Hematopoietic multipotent progenitor cell treated with erythropoietin and hydrocortisone succinate and interleukin-3 and kit ligand, for 15 days (in vitro differentiated cells): ENCODE measurements around the gene GPR143.

Experiments
- DNase-seq: peaks from one replicate; pipeline ENCODE4 v3.0.0-alpha.2; 2015; ENCODE audit warnings: low spot score

Gene GPR143

GRCh38 chrX:9708086-9708485 is 57.6 kb downstream of the GPR143 start:
- no peak for DNase-seq

DNA sequence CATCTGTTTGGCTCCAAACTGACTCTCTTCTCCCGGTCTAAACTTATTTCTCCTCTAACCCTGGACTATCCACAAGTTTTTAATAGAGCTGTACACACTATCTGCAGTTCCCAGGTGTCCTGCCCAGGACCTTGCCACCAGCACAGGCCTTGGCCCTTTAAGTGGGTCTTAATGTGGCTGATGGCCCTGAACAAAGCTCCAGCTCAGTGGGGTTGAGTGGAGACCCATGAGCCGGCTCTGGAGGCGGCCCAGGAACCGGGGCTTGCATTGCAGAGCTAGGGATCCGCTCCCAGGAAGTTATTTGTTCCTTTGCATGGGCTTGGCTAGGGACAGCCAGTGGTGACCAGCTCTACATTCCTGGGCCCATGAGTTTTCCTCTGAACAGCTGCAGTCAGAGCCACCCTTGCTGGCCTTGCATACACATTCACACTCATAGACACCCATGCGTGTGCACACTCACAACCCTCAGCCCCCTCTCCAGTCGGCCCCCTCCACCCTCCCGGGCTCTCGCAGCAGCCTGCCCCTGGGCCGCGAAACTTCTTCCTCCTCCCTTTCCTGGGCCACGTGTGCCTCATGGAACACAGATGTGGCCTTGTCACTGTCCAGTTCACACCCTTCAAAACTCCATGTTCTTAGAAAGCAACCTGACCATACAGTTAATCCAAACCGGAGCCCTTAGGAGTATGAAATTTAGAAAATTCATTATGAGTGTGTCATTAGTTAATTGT is 58.2 kb downstream of the GPR143 start:
- no peak for DNase-seq

GRCh38 chrX:9706421-9706820 is 59.2 kb downstream of the GPR143 start:
- DNase-seq: no peak

- no peak for DNase-seq
These were observed 60.7 kb downstream of the GPR143 start for GRCh38 chrX:9704876-9705465.

GRCh38 chrX:9703406-9703805 is 62.2 kb downstream of the GPR143 start:
- DNase-seq: no peak

- no peak for DNase-seq
These were observed 63.9 kb downstream of the GPR143 start for GRCh38 chrX:9701790-9702189.

DNA sequence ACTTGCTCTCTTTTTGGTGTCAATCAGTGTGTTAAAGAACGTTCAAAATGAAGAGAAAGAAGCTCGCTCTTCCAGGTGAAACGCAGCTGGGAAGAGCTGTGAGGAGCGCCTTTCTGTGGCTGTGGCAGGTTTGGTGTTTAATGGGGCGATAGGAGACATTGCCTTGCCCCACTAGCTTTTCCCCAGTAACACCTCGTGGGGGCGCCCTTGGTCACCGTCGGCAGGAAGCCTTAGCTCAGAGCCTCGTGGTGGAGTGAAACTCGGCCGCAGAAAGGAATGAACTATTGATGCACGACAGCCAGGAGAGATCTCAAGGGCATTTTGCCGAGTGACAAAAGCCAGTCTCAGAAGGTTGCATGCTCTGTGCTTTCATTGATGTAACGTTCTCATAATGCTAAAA is 65.1 kb downstream of the GPR143 start:
- DNase-seq: no peak

- DNase-seq: no peak
These were observed 67.1 kb downstream of the GPR143 start for GRCh38 chrX:9698576-9698975.

DNA sequence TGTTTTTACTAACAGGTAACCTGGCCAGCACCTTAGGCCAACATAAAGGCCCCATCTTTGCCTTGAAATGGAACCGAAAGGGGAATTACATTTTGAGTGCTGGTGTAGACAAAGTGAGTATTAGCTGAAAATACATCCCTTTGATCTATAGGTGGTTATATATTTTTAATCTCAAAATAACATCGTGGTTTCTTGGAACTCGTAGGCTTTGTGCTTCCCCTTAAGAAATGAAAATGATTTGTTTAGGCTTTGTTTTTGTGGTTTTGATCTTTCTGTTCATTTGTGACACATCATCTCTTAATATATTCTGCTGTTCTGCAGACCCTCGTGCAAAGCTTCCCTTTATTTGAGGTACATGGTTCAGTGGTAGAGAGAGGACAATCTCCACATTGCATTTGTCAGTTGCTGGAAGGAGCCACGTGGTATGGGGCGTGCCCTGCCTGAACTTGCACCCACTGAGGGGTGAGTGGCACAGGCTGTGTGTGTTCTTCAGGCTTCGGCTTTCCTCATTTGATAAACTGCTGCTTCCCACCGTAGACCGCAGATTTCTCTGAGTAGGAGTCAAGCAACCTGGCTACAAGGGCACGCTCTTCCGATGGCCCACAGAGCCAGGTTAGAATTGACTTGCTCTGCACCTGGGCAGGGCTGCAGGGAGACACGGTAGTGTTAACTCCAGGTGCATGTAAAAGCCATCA is 72.2 kb downstream of the GPR143 start:
- DNase-seq: no peak

GRCh38 chrX:9690046-9690445 is 75.6 kb downstream of the GPR143 start:
- DNase-seq: no peak

GRCh38 chrX:9688833-9689232 is 76.8 kb downstream of the GPR143 start:
- no peak for DNase-seq

- DNase-seq: no peak
These were observed 77.7 kb downstream of the GPR143 start for GRCh38 chrX:9687899-9688298.

DNA sequence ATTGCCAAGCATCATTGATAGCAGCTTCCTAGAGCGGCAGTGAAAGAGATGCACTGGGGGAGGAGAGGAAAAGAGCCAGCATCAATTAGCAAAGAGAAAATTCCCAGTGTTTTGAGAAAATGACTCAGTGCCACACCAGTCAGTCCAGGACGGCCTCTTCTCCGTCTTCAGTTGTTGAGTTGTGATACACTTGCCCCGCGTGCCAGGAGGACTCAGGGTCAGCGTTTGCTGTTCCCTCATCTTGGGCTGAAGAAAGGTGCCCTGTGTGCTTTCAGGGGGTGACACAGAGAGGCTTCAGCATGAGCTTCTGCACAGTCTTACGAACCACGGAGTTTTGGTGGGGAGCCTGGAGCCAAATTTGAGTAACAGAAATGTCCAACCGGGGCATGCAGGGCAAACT is 82.3 kb downstream of the GPR143 start:
- no peak for DNase-seq

DNA sequence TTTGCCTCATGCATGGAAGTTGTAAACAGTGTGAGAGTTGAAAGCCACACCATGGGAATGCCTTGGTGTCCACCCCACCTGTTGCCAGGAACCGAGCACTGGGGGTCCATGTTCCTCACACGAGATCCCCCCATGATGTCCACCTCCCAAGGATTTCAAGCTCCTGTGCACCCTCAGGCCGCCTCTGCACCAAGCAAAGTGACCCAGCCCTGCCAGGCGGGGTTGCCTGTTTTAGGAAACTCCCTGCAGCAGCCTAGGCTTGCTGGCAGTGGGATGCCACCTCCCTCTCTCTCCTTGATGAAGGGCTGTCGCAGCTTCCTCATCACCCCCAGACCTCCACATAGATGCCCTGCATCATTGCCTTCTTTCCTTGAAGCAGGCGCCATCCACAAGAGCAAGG is 82.8 kb downstream of the GPR143 start:
- DNase-seq: no peak

DNA sequence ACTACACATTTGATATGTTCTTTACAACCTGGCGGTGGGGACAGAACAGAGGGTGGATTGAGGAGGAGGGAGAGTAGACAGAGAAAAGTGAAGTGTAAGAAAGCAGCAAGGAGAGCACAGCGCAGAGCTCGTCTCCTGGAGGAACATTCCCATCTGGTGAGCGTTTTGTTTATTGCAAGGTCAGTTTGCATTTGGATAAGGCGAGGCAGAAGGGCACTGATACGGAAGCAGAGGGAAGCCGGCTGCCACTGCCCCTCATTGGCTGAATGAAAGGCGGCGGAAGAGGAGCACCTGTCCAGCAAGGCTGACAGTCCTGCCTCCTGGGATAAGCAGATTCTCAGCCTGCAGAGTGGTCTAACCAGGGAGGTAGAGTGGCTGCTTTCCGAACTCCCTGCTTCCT is 83.2 kb downstream of the GPR143 start:
- DNase-seq: no peak

DNA sequence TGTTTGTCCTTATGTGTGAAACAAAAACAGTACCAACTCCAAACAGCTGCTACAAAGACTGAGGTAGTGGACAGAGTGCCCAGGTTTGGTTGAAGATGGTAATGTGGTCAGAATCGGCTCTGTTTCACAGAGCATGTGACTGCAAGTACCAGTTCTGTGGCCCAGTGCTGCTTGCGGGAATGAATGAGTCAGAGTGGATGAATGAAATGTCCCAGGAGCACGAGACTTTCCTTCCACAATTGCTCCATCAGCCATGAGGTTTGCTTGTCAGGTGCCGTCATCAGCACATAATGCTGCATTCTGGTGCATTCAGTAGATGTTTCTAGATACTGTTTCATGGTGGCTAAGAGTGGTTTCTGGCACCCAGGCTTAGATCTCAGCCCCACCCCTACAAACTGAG is 84.2 kb downstream of the GPR143 start:
- DNase-seq: no peak

- DNase-seq: no peak
These were observed 84.6 kb downstream of the GPR143 start for GRCh38 chrX:9681011-9681410.

GRCh38 chrX:9678215-9678965 is 87.3 kb downstream of the GPR143 start:
- DNase-seq: no peak

- DNase-seq: no peak
These were observed 88.4 kb downstream of the GPR143 start for GRCh38 chrX:9677098-9677739.

- no peak for DNase-seq
These were observed 88.9 kb downstream of the GPR143 start for GRCh38 chrX:9676738-9677097.

GRCh38 chrX:9676306-9676705 is 89.3 kb downstream of the GPR143 start:
- DNase-seq: no peak
